NCI-H1417 treated with DMSO at 0.1 percent for 48 hours (cell line): ENCODE data around the gene PRRC2B.
A peak's percentile ranks its signal among the peaks of the same experiment; 100 is the strongest.
"Not testable (repeated sequence)": the region's sequence is repeated elsewhere in the genome, so short reads cannot be mapped to it uniquely, and the experiment has no call there.

Source experiments
- DNase-seq: peaks from one replicate; lab custom pipeline; 2025; lab: John Stamatoyannopoulos, UW

Gene PRRC2B

GRCh38 chr9:131485728-131486422, 92.0 kb downstream of the PRRC2B start:
- DNase-seq = no peak

- no peak for DNase-seq
Observed at GRCh38 chr9:131487001-131487400, 93.1 kb downstream of the PRRC2B start.

- DNase-seq = no peak
Observed at GRCh38 chr9:131487621-131488031, 93.7 kb downstream of the PRRC2B start.

GRCh38 chr9:131490514-131490913, 96.6 kb downstream of the PRRC2B start:
- no peak for DNase-seq

- DNase-seq = no peak
Observed at GRCh38 chr9:131491001-131491710, 97.3 kb downstream of the PRRC2B start.

GRCh38 chr9:131492070-131492469, 98.2 kb downstream of the PRRC2B start:
- DNase-seq = no peak

GRCh38 chr9:131494296-131494870, 100.5 kb downstream of the PRRC2B start:
- no peak for DNase-seq

- no peak for DNase-seq
Observed at GRCh38 chr9:131495785-131496184, 101.9 kb downstream of the PRRC2B start.

- DNase-seq = no peak
Observed at GRCh38 chr9:131496844-131497405, 103.0 kb downstream of the PRRC2B start.

GRCh38 chr9:131499254-131499767, 105.4 kb downstream of the PRRC2B start:
- no peak for DNase-seq

GRCh38 chr9:131500377-131500776, 106.5 kb downstream of the PRRC2B start:
- no peak for DNase-seq

GRCh38 chr9:131500939-131501541, 107.2 kb downstream of the PRRC2B start:
- no peak for DNase-seq

- peak; percentile 82 for DNase-seq
Observed at GRCh38 chr9:131502781-131503625, 109.1 kb downstream of the PRRC2B start, which contains the start of gene POMT1. TSS of gene POMT1 (plus strand) at chr9:131502918. CDS start at chr9:131504219, 1,301 bp downstream.

- DNase-seq = no peak
Observed at GRCh38 chr9:131503626-131504465, 110.0 kb downstream of the PRRC2B start.

- DNase-seq = no peak
Observed at GRCh38 chr9:131505012-131505411, 111.1 kb downstream of the PRRC2B start.

- DNase-seq = no peak
Observed at GRCh38 chr9:131511416-131511815, 117.5 kb downstream of the PRRC2B start.

GRCh38 chr9:131511880-131512279, 118.0 kb downstream of the PRRC2B start:
- no peak for DNase-seq

GRCh38 chr9:131513177-131513576, 119.3 kb downstream of the PRRC2B start:
- no peak for DNase-seq

GRCh38 chr9:131515559-131516031, 121.7 kb downstream of the PRRC2B start:
- not testable (repeated sequence) for DNase-seq

- no peak for DNase-seq
Observed at GRCh38 chr9:131516100-131516499, 122.2 kb downstream of the PRRC2B start.
